ENCODE data around the gene RAB40C. TPM values are rescaled to one million over a fixed set of nuclear protein-coding genes. Genes with fewer than 3 reads are reported as not detected.
A peak's percentile ranks its signal among the peaks of the same experiment; 100 is the strongest.

RAB40C gene
- total and polyA plus RNA-seq, 10 of the 15 experiments (the other 5 are each of a cell fraction or from before 2014, with no cell fraction given): 0.06 to 12.8 (median 4.6) TPM

DNA sequence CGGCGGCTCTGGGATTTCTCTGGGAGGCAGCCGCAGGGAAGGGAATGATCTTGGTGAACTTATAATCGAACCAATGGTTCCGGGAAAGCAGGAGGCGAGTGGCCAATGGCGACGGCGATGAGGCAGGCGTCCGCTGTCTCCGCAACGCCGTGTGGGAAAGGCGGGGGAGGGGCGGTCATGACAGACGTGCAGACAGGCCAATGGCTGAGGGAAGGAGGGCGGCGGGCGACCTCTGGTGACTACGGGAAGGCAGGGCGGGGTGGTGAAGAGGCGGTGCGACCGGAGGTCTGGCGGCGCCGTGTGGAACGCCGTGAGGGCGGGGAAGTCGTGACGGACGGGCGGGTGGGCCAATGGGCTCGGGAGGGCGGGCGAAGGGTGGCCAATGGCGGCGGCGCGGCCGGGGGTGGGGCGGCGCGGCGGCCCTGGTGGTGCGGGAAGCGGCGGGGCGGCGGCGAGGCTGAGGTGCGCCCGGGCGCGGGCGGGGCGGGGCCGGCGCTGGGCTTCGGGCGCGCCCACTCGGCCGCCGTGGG, at the start of gene RAB40C (continued):
- TF ChIP-seq SIN3A (IDR thresholded peaks at IDR 0.05; ENCODE audit: low read depth, low read length): no peak
- TF ChIP-seq ZNF274 (IDR thresholded peaks at IDR 0.05; ENCODE audit: insufficient read depth, insufficient read length): no peak
- TF ChIP-seq BRCA1 (IDR thresholded peaks at IDR 0.05; ENCODE audit: low read depth, low read length): no peak
- TF ChIP-seq NFYB (IDR thresholded peaks at IDR 0.05; ENCODE audit: insufficient read depth, low read depth, low read length): peak; percentile 92
- TF ChIP-seq NFXL1 (IDR thresholded peaks at IDR 0.05; ENCODE audit: borderline replicate concordance): no peak
- TF ChIP-seq, protein P1, sequence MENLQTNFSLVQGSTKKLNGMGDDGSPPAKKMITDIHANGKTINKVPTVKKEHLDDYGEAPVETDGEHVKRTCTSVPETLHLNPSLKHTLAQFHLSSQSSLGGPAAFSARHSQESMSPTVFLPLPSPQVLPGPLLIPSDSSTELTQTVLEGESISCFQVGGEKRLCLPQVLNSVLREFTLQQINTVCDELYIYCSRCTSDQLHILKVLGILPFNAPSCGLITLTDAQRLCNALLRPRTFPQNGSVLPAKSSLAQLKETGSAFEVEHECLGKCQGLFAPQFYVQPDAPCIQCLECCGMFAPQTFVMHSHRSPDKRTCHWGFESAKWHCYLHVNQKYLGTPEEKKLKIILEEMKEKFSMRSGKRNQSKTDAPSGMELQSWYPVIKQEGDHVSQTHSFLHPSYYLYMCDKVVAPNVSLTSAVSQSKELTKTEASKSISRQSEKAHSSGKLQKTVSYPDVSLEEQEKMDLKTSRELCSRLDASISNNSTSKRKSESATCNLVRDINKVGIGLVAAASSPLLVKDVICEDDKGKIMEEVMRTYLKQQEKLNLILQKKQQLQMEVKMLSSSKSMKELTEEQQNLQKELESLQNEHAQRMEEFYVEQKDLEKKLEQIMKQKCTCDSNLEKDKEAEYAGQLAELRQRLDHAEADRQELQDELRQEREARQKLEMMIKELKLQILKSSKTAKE (IDR thresholded peaks at IDR 0.05; ENCODE audit: low read depth, poor library complexity, severe bottlenecking): no peak
- TF ChIP-seq, protein P2, sequence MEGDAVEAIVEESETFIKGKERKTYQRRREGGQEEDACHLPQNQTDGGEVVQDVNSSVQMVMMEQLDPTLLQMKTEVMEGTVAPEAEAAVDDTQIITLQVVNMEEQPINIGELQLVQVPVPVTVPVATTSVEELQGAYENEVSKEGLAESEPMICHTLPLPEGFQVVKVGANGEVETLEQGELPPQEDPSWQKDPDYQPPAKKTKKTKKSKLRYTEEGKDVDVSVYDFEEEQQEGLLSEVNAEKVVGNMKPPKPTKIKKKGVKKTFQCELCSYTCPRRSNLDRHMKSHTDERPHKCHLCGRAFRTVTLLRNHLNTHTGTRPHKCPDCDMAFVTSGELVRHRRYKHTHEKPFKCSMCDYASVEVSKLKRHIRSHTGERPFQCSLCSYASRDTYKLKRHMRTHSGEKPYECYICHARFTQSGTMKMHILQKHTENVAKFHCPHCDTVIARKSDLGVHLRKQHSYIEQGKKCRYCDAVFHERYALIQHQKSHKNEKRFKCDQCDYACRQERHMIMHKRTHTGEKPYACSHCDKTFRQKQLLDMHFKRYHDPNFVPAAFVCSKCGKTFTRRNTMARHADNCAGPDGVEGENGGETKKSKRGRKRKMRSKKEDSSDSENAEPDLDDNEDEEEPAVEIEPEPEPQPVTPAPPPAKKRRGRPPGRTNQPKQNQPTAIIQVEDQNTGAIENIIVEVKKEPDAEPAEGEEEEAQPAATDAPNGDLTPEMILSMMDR (IDR thresholded peaks at IDR 0.05 in 2 of 3, conservative IDR thresholded peaks at IDR 0.05 in 1 of 3; ENCODE audit: control insufficient read depth in 2 of 3, extremely low read depth in 1 of 3, insufficient read depth in 1 of 3, low read depth in 3 of 3, low read length in 3 of 3): peak in 2 of 3 experiments; percentile 8 to 21; a peak in 1 of 6 replicates
- TF ChIP-seq NFYA (IDR thresholded peaks at IDR 0.05; ENCODE audit: borderline replicate concordance, low read depth, low read length): no peak
- TF ChIP-seq TCF12 (IDR thresholded peaks at IDR 0.05; ENCODE audit: low read depth, low read length): no peak
- peak; percentile 21; the same call in 1 of the 2 replicates for TF ChIP-seq PAX5 (IDR thresholded peaks at IDR 0.05; ENCODE audit: borderline replicate concordance, low read depth, low read length)
- no peak for TF ChIP-seq STAT3 (IDR thresholded peaks at IDR 0.05; ENCODE audit: low read depth, low read length)
- TF ChIP-seq, protein P3, sequence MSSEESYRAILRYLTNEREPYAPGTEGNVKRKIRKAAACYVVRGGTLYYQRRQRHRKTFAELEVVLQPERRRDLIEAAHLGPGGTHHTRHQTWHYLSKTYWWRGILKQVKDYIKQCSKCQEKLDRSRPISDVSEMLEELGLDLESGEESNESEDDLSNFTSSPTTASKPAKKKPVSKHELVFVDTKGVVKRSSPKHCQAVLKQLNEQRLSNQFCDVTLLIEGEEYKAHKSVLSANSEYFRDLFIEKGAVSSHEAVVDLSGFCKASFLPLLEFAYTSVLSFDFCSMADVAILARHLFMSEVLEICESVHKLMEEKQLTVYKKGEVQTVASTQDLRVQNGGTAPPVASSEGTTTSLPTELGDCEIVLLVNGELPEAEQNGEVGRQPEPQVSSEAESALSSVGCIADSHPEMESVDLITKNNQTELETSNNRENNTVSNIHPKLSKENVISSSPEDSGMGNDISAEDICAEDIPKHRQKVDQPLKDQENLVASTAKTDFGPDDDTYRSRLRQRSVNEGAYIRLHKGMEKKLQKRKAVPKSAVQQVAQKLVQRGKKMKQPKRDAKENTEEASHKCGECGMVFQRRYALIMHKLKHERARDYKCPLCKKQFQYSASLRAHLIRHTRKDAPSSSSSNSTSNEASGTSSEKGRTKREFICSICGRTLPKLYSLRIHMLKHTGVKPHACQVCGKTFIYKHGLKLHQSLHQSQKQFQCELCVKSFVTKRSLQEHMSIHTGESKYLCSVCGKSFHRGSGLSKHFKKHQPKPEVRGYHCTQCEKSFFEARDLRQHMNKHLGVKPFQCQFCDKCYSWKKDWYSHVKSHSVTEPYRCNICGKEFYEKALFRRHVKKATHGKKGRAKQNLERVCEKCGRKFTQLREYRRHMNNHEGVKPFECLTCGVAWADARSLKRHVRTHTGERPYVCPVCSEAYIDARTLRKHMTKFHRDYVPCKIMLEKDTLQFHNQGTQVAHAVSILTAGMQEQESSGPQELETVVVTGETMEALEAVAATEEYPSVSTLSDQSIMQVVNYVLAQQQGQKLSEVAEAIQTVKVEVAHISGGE (CRISPR knock-in tag; IDR thresholded peaks at IDR 0.05): no peak
- TF ChIP-seq, protein P4, sequence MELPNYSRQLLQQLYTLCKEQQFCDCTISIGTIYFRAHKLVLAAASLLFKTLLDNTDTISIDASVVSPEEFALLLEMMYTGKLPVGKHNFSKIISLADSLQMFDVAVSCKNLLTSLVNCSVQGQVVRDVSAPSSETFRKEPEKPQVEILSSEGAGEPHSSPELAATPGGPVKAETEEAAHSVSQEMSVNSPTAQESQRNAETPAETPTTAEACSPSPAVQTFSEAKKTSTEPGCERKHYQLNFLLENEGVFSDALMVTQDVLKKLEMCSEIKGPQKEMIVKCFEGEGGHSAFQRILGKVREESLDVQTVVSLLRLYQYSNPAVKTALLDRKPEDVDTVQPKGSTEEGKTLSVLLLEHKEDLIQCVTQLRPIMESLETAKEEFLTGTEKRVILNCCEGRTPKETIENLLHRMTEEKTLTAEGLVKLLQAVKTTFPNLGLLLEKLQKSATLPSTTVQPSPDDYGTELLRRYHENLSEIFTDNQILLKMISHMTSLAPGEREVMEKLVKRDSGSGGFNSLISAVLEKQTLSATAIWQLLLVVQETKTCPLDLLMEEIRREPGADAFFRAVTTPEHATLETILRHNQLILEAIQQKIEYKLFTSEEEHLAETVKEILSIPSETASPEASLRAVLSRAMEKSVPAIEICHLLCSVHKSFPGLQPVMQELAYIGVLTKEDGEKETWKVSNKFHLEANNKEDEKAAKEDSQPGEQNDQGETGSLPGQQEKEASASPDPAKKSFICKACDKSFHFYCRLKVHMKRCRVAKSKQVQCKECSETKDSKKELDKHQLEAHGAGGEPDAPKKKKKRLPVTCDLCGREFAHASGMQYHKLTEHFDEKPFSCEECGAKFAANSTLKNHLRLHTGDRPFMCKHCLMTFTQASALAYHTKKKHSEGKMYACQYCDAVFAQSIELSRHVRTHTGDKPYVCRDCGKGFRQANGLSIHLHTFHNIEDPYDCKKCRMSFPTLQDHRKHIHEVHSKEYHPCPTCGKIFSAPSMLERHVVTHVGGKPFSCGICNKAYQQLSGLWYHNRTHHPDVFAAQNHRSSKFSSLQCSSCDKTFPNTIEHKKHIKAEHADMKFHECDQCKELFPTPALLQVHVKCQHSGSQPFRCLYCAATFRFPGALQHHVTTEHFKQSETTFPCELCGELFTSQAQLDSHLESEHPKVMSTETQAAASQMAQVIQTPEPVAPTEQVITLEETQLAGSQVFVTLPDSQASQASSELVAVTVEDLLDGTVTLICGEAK (IDR thresholded peaks at IDR 0.05; ENCODE audit: borderline replicate concordance): no peak
- TF ChIP-seq GABPA (IDR thresholded peaks at IDR 0.05; ENCODE audit: low read depth): no peak
- no peak for TF ChIP-seq MTA3 (IDR thresholded peaks at IDR 0.05; ENCODE audit: borderline replicate concordance, low read length)
- no peak for TF ChIP-seq PML (IDR thresholded peaks at IDR 0.05; ENCODE audit: low read length)
